ENCODE data around the gene NOX5.
"Not testable (repeated sequence)": the region's sequence is repeated elsewhere in the genome, so short reads cannot be mapped to it uniquely, and the experiment has no call there.

The NOX5 gene, protein sequence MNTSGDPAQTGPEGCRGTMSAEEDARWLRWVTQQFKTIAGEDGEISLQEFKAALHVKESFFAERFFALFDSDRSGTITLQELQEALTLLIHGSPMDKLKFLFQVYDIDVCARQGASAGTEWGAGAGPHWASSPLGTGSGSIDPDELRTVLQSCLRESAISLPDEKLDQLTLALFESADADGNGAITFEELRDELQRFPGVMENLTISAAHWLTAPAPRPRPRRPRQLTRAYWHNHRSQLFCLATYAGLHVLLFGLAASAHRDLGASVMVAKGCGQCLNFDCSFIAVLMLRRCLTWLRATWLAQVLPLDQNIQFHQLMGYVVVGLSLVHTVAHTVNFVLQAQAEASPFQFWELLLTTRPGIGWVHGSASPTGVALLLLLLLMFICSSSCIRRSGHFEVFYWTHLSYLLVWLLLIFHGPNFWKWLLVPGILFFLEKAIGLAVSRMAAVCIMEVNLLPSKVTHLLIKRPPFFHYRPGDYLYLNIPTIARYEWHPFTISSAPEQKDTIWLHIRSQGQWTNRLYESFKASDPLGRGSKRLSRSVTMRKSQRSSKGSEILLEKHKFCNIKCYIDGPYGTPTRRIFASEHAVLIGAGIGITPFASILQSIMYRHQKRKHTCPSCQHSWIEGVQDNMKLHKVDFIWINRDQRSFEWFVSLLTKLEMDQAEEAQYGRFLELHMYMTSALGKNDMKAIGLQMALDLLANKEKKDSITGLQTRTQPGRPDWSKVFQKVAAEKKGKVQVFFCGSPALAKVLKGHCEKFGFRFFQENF

DNA sequence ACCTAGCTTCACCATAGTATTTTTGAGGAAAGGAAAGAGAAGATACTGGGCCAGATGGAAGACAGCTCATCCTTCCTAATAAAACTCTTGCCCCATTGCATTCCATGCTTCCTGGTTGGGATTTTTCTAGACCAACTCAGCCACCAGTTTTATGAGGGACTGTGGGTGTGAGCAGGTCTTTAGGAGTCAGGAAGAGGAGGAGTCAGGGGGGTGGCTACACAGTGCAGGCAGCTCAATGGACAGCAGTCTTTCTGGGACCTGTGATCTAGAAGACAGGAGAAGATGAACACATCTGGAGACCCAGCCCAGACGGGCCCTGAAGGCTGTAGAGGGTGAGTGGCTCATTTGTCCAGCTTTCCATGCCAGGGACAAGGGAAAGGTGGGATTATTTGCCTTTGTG is at the start of gene NOX5:
Gene NOX5 (plus strand): TSS at position 242 of the 400 bp plus-strand sequence. CDS start 41 bp downstream, at position 283.
- DNase-seq: peak; percentile 27

DNA sequence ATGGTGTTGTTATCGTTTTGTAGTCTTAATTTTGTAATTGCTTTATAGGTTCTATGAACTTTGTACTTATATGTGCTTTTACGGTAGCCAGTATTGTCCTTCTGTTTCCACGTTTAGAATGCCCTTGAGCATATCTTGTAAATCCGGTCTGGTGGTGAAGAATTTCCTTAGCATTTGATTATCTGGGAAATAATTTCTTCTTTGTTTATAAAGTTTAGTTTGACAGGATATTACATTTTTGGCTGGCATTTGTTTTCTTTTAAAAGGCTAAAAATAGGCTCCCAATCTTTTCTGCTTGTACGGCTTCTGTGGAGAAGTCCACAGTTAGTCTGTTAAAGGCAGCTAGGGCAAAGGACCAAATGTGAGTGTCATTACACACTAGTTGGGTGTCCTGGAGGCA is 47.5 kb upstream of the NOX5 start:
- no peak for DNase-seq

DNA sequence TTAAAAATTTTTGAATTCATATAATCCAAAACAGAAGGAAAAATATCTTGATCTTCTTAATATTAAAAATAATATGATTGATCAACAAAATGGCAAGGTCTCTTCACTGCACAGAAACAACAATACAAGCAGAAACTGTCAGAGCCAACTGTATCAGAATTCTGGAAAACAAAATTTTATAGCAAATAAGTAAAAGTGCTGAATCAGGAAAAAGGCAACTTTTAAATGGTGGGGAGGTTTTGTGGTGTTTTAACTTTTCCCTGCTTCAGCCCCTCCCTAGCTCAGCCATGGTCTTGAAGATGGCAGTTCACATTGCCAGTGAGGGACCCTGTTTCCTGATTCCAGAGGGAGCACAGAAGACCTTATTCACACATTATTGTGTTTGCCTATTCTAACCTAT is 46.5 kb upstream of the NOX5 start:
- DNase-seq: no peak

DNA sequence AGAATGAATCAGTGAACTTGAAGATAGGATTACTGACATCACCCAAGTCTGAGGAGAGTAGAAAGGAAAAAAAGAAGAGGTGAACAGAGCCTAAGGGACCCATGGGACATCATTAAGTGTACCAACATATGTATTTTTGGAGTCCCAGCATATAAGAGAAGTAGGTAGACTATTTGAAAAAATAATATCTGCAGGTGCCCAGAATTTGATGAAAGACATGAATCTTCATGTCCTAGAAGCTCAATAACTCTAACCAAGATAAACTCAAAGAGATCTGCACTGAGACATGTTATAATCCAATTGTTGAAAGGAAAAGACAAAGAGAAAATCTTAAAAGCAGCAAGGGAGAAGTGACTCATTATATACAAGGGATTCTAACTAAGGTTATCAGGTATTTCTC is 45.2 kb upstream of the NOX5 start:
- no peak for DNase-seq

DNA sequence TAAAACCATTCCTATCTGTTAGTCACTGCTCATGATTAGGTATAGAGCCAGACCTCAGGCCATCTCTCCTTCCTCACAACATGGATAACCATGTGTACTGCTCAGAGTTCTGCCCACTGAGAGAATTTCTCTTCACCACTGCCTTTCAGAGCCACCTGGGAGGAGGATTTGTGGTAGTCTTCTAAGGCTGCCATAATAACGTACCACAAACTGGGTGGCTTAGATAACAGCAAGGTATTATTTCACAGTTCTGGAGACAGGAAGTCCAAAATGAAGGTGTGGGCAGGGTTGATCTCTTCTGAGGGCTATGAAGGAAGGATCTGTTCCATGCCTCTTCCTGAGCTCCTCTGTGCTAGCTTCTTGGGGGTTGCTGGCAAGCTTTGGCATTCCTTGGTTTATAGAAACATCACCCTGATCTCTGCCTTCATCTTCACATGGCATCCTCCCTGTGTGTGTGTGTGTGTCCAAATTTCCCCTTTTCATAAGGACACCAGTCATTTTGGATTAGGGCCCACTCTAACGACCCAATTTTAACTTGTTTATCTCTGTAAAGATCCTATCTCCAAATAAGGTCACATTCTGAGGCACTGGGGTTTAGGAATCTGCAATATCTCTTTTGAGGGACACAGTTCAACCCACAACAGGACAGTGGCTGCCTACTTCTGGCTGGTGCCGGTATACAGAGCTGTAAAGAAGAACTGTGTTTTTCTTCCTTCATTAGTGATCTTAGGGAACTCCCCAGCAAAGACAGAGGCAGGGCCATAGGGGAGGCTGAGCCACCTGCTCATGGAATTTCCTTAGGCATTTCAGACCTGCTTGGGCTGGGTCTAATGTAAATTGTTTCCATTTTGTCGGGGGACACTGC is 42.1 kb upstream of the NOX5 start:
- DNase-seq: no peak

DNA sequence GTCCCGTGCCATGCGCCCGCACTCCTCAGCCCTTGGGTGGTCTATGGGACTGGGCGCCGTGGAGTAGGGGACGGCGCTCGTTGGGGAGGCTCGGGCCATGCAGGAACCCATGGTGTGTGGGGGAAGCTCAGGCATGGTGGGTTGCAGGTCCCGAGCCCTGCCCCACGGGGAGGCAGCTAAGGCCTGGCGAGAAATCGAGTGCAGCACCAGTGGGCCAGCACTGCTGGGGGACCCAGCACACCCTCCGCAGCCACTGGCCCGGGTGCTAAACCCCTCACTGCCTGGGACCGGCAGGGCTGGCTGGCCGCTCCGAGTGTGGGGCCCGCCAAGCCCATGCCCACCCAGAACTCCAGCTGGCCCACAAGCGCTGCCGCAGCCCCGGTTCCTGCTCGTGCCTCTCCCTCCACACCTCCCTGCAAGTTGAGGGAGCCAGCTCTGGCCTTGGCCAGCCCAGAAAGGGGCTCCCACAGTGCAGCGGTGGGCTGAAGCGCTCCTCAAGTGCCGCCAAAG is 38.8 kb upstream of the NOX5 start:
- not testable (repeated sequence) for DNase-seq

DNA sequence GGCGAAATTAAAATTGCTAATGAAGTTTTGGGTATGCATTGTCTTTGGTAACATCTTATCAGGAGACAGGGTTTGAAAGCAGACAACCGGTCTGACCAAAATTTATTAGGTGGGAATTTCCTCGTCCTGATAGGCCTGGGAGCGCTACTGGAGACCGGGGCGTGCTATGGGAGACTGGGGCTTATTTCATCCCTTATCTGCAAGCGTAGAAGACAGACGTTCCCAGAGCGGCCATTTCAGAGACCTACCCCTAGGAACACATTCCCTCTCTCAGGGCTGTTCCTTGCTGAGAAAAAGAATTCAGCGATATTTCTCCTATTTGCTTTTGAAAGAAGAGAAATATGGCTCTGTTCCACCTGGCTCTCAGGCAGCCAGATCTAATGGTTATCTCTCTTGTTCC is 37.1 kb upstream of the NOX5 start:
- peak; percentile 55 for DNase-seq

DNA sequence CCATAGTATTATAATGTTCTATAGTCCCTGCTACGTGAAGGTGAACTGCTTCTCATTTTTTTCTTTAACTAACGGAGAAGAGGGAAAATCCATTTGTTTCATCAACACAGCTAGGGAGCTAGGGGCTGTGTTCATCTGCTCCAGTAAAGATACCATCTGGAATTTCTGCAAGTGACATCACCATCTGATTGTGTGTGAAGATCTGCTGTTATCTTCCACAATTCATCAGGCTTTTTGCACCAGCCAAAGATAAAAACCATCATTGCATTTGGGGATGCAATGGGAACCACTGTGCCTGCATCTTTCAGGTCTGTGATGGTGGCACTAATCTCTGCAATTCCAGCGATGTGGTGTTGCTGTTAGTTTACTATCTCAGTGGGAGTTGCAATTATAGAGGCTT is 35.5 kb upstream of the NOX5 start:
- DNase-seq: no peak

DNA sequence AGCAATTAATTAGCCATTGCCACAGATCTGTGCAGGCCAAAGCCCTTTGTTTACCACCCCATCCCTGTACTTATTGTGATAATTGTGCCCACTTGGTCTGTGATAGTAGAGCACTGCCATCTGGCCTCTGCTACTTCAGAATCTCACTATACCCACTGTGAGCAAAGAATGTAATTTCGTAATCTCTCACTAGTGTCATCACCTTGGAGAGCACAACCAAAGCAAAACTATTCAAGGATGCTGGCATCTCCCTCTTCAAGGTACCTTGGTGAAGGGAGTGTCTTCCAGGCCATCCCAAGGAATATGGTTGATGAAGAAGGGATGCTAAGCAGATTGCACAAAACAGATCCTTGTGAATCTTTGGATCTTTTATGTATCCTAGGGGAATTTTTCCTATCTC is 34.7 kb upstream of the NOX5 start:
- DNase-seq: no peak

DNA sequence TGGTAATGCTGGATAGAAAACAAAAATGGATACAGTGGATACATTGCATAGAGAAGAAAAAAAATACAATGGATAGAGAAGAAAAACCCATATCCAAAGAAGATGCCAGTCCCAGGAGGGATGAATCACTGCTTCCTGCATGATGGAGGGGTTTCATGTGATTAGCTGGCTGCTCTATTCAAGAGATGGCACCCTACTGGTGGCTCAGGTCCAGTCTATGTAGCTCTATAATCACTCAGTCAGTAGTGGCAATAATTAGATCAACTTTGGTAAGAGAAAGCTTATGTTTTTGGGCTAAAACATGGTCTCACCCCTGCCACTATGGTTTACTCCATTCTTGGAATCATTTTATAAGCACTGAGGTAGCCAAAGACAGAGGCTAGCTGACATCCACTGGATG is 33.7 kb upstream of the NOX5 start:
- no peak for DNase-seq

DNA sequence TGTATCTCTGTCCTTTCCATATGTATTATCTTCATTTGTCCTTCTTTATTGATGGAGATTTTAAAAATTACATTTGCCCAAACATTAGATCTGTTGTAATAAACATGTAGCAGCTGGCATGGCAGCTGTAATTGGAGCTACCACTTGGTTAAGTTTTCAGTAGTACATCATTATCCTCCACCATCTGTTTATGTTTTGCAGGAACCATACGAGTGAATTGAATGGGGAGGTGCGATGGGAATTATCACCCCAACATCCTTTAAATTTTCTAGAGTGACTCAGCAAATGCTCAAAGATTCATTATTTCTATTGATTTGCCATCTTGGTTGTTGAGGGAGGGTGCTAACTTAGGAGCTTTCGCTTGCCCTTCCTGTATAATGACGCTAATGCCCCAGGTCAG is 32.6 kb upstream of the NOX5 start:
- DNase-seq: peak; percentile 82

DNA sequence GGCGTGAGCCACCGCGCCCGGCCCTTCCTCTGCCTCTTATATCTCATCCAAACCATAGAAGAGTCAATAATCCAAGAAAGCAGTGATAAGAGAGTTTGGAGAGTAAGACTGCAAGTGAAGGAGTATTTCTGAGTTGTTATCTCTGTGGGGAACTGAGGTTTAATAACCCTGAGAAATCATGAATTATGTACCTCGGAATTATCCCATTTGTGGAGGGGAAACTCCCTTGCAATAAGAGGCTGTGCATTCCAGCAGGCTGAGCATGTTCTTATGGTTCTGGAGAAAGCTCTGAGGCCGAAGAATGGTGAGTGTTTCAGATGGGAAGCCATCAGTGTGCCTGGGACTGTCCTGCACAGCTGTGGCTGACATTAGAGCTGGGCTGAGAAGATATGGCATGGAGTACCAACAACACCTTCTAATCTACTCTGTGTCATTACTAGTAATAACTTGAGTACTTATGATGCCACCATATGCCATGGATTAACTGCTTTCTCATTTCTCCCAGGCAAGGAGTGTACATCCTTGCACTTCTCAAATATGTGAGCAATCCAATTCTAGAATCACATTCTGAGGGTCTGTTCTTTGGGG is 31.4 kb upstream of the NOX5 start:
- DNase-seq: peak; percentile 76

DNA sequence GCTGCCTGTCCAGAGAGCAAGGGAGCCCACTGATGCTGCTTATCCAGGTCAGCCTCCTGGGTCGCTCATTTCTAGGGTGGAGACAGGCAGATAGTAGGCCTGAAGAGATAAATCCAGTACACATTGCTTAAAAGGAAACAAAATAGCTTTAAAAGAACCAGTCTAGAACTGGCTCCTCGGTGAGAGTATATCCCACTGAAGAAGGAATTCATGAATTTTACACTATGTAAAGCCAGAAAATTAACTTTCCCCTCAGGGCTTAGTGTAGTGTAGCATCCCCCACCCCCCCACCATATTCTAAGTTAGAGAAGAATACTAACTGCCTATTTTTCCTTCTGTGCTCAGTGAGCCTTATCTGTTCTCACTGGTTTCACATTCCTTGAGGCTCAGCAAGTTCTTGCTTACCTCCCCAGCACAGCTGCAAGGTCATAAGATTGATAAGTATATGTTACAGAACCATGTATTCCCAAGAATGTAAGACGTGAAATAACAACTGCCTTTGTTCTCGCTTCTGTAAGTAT is 30.5 kb upstream of the NOX5 start:
- no peak for DNase-seq

DNA sequence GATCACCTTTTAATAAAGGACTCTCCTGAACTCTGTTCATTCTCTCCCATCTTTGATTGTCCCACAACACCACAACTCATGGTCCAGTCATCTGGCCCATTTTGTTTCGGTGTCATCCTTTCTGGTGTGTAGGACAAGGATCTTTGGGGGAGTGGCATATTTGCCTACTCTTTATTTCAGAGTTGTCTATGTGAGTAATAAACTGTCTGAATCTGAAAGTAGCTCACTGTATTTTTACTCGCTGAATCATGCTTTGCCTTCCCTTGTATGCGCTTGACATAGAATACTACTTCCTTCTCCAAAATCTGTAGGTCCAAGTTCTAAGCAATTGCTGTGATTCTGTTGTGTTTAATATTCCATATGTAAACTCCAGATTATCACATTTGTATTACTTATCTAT is 29.9 kb upstream of the NOX5 start:
- DNase-seq: no peak

DNA sequence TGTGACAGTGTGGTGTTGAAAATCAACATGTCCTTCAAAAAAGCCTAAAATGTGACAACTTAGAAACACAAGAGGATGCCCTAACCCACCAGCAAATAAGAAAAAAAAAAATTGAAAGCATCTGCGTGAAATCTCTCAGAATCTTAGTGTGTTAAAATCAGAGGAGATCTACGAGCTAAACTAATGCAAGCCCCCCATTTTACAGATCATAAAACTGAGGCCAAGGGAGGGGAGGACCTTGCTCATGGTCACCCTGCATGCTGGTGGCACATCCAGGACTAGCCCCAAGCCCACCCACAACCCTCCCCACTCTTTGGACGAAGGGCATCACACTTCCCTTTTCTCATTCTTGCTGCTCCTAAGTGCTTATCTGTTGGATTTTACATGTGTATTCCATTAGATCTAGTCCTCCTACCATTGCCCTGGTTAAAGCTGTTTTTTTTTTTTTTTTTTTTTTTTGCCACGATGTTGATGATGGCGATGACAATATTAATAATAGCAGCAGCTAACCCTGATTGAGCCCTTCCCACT is 29.1 kb upstream of the NOX5 start:
- DNase-seq: no peak

DNA sequence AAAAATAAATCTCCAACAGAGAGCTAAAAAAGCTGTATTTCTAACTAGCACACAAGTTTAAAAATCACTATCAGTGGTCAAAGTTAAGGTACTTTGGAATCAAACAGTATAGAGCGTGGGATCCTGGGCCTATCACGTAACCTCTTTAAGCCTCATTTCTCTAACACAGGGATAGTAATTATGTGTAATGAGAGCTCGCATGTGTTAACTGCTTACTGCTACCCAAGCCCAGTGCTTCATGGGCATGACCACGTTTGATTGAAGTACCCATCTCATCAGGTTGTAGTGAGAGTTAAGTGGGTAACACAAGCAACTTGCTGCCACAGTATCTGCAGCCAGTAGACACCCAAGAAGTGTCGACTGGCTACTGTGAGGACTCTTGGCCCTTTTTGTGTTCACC is 28.2 kb upstream of the NOX5 start:
- peak; percentile 32 for DNase-seq

DNA sequence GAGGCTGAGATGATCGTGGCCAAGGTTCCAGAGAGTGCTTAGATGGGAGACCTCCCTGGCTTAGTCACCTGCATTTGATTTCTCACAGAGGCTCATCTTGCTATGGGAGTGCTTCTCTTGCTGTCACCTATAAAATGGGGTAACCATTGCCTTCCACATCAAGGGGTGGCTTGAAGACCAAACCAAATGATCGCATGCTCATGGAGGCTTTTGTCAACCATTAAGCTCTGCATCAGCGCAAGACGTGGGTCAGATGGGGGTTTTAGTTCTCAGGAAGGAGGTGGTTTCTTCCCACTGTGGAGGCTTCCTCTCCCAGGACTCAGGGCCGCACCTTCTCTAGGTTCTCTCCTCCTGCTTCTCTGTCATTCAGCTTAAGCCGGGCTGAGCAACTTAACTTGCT is 27.4 kb upstream of the NOX5 start:
- no peak for DNase-seq

DNA sequence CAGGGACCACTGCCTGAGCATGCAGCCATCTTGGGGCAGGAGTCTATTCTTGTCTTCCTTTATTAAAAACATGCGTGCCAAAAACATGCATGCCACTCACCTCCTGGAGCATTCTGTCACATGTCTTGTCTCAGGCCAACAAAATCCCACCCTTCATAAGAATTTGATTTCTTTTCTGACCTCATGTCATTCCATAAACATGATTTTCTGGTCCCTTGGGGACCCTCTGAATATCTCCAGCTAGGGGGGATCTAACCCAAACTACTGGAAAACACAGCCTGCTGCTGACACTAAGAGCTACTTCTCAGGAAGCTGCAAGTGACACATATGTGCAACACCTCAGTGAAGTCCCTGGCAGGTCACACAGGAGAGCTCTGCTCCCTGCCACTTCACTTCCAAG is 26.8 kb upstream of the NOX5 start:
- no peak for DNase-seq

DNA sequence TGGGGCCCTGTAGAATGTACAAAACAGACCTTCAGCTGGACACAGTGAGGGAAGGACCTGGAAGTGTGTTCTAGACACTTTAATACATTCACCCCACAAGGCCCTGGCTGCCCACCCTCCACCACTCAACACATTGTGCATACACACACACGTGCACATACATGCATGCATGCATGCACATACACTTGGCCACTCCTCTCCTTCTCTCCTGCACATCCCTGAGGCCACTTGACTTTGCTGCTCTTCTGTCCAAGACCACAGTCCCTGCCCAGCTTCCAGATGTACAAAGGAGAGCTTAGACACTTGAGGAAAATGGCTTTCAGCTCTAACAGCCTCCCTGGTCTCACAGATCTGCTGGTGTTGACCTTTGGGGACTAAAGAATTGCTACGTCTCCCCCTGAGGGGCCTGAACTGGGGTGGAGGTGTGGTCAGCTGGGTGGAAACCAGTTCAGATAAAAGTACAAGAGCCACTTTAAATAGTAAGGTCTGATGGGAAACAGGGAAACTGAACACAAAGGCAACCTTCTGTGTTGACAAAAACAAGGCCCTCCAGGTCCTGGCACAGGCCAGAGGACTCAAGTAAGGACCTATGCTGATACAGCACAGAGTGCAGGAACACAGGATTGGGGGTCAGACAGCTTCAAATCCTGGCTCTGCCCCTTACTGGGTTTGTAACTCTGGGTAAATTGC is 24.8 kb upstream of the NOX5 start:
- DNase-seq: no peak

DNA sequence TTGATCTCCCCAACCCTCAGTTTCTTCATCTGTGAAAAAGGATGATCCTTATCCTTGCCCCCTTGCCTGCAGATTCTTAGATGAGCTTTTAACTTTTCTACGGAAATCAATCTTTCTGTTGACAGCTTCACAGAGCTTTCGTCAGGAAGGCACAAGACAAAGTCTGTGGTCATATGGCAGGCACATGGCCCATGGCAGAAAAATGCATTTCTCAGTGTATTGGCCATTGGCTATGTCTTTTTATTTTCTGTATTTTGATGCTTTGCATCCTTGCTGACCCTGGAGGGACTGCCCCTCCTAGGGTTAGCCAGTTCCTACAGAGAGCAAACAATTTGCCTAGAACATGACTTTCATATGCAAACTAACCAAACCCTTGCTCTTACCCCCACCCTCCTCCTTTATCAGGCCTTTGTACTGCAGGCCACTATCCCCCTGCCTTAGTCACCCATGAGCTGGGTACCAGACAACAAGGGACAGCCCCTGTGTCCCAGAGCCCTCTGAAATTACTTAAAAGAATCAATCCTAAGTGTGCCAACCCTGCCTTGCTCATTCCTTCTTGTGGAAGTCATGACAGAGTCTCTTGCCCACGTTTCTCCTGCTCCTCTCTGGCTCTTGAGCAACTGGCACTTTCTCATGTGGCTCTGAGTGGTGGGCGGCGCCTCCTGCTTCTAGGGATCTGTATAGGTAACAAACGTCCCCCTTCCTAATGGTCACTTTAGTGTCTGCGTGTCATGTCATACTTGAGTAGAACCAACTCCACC is 24.1 kb upstream of the NOX5 start:
- DNase-seq: no peak

DNA sequence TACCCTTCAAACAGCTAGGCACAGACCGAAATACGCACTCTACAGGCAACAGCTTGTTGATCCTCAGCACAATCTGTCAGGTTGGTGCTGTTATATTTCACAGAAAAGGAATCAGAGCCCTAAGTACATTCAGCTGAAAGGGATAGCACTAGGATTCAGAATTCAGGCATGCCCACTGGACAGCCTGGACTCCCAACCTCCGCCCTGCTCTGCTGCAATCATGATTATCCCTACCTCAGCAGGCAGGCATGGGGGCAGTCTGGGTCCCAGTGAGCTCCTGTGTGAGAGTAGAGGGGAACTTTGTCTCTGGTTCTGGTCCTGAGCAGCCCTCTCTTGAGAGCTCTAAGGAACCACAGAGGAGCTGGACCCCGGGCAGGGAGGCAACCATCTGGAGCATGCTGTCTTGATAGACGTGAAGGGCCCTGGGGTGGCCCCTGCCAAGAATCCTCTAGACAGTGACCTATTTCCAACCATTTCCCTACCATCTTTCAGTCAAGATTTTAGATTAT is 23.4 kb upstream of the NOX5 start:
- DNase-seq: peak; percentile 82
